Sigmoid colon (tissue), 7 donors: ENCODE data around the gene SLC35F4. TPM values are rescaled to one million over a fixed set of nuclear protein-coding genes. Genes with fewer than 3 reads are reported as not detected.
"Not testable (repeated sequence)": the region's sequence is repeated elsewhere in the genome, so short reads cannot be mapped to it uniquely, and the experiment has no call there.

Source experiments
- DNase-seq: peaks from one replicate; pipeline ENCODE4 v3.0.0-alpha.2; 2019
- H3K27ac ChIP-seq, 4 donors: fragments of 200-600 bp; sonication (generic); one replicate each; pipeline ENCODE4 v1.5.1; 2016 to 2019; ENCODE audit warnings: mild to moderate bottlenecking in 1 of 4
- H3K27me3 ChIP-seq, 3 donors: fragments of 200-600 bp; sonication (generic); one replicate each; pipeline ENCODE4 v1.5.1; 2019; ENCODE audit warnings: mild to moderate bottlenecking in 1 of 3
- H3K36me3 ChIP-seq, 4 donors: fragments of 200-600 bp; sonication (generic); one replicate each; pipeline ENCODE4 v1.5.1; 2016 to 2019
- H3K4me1 ChIP-seq, 4 donors: fragments of 200-600 bp; sonication (generic); one replicate each; pipeline ENCODE4 v1.5.1; 2017 to 2019
- H3K4me3 ChIP-seq, 4 donors: fragments of 200-600 bp; sonication (generic); one replicate each; pipeline ENCODE4 v1.5.1; 2017 to 2019; ENCODE audit warnings: mild to moderate bottlenecking in 2 of 4, moderate library complexity in 1 of 4
- H3K9me3 ChIP-seq, 4 donors: fragments of 200-600 bp in 3 of 4; sonication (generic) in 3 of 4; one replicate each; pipeline versions ENCODE4 v1.5.1 to v1.6.1; 2013 to 2019
- EP300 ChIP-seq, 4 donors: sonication (generic); formaldehyde crosslinking; IDR thresholded peaks; one replicate each; pipeline ENCODE4 v1.6.1; 2017; ENCODE audit warnings: antibody characterized with exemption in 4 of 4
- POLR2A ChIP-seq, 2 donors: fragments of 450-650 bp; IDR thresholded peaks; one replicate each; pipeline ENCODE4 v1.6.1; 2016; ENCODE audit warnings: antibody characterized with exemption in 2 of 2, mild to moderate bottlenecking in 2 of 2, moderate library complexity in 2 of 2
- POLR2AphosphoS5 ChIP-seq, 4 donors: sonication (generic); formaldehyde crosslinking; IDR thresholded peaks; one replicate each; pipeline ENCODE4 v1.6.1; 2017; ENCODE audit warnings: antibody characterized with exemption in 4 of 4
- WGBS, 2 donors: extraction: QIAGEN DNeasy Blood & Tissue Kit; methylation state at CpG; one replicate each; pipeline ENCODE4 v1.1.7; 2013; 5-methylcytosine and 5-hydroxymethylcytosine counted together
- intact Hi-C: fragments of 100-400 bp; cut with DNase I; formaldehyde crosslinking; loops from one replicate; pipeline ENCODE4 v1.15.1; 2023
- polyA plus RNA-seq, 3 donors: library from polyadenylated mRNA; stranded (reverse); fragments of 200-250 nt; gene quantifications; one replicate each; pipeline ENCODE4 v1.2.3, GENCODE V29; 2013
- total RNA-seq, 4 donors: library from RNA; depleted of rRNA; stranded (reverse); fragments of >200 nt; gene quantifications; one replicate each; pipeline ENCODE4 v1.1.0, GENCODE V29; 2016
- TF ChIP-seq, protein P1 (sequence below), 4 experiments: fragments of 450-650 bp in 3 of 4; fragments of 200-600 bp in 1 of 4; IDR thresholded peaks; one replicate each; pipeline ENCODE4 v1.5.1; 2016 to 2019; ENCODE audit warnings: antibody characterized with exemption in 4 of 4, mild to moderate bottlenecking in 3 of 4, moderate library complexity in 2 of 4
- donor health status: healthy with polysubstance abuse.
- donor health status: Bipolar disorder and iron deficiency.
- donor health status: healthy.

SLC35F4 gene
- total and polyA plus RNA-seq, 7 donors = not detected

GRCh38 chr14:57754527-57754926 lies 111.4 kb downstream of the SLC35F4 start:
- TF ChIP-seq, protein P1, sequence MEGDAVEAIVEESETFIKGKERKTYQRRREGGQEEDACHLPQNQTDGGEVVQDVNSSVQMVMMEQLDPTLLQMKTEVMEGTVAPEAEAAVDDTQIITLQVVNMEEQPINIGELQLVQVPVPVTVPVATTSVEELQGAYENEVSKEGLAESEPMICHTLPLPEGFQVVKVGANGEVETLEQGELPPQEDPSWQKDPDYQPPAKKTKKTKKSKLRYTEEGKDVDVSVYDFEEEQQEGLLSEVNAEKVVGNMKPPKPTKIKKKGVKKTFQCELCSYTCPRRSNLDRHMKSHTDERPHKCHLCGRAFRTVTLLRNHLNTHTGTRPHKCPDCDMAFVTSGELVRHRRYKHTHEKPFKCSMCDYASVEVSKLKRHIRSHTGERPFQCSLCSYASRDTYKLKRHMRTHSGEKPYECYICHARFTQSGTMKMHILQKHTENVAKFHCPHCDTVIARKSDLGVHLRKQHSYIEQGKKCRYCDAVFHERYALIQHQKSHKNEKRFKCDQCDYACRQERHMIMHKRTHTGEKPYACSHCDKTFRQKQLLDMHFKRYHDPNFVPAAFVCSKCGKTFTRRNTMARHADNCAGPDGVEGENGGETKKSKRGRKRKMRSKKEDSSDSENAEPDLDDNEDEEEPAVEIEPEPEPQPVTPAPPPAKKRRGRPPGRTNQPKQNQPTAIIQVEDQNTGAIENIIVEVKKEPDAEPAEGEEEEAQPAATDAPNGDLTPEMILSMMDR (IDR thresholded peaks at IDR 0.05) = no peak
- TF ChIP-seq EP300 (IDR thresholded peaks at IDR 0.05) (no peak), POLR2A (IDR thresholded peaks at IDR 0.05) (no peak), POLR2AphosphoS5 (IDR thresholded peaks at IDR 0.05) (no peak)
- WGBS, 2 donors = 82 to 91% methylated on average over 5 of the region's 5 CpGs

DNA sequence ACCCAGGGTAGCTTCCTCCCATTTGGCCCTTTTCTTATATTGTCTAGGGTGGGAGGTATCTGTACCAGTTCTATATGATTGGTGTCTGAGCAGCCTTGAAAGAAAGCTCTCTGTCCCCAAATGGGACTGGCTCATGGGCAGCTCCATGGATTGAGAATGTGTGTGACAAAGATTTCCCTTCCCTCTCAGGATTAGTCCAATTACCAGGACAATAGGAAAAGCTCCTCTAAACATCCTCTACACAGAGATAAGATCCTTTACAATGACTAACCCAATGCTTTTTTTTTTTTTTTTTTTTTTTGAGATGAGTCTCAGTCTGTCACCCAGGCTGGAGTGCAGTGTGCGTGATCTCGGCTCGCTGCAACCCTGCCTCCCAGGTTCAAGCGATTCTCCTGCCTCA lies 112.1 kb downstream of the SLC35F4 start:
- WGBS, 2 donors = 96 to 97% methylated on average over 4 of the region's 4 CpGs
- TF ChIP-seq, protein P1 (IDR thresholded peaks at IDR 0.05) = no peak
- TF ChIP-seq POLR2A (IDR thresholded peaks at IDR 0.05) (no peak), EP300 (IDR thresholded peaks at IDR 0.05) (no peak)
- no peak for DNase-seq
- Histone ChIP-seq H3K27me3 (no peaks in the 10 kb centered on the region), H3K4me1 (no peaks in the 10 kb centered on the region), H3K27ac (no peak overlapping the region), H3K4me3 (no peak overlapping the region), H3K36me3 (no peaks in the 10 kb centered on the region), H3K9me3 (no peaks in the 10 kb centered on the region)
- intact Hi-C loops = no loop called here

More at GRCh38 chr14:57754527-57754926, 111.4 kb downstream of the SLC35F4 start:
- no peaks in the 10 kb centered on the region for H3K27me3 ChIP-seq
- DNase-seq = no peak
- intact Hi-C loops = no loop called here
- no peaks in the 10 kb centered on the region for H3K4me1 ChIP-seq
- H3K9me3 ChIP-seq = no peaks in the 10 kb centered on the region
- H3K27ac ChIP-seq = no peak overlapping the region
- H3K36me3 ChIP-seq = no peaks in the 10 kb centered on the region
- no peak overlapping the region for H3K4me3 ChIP-seq

GRCh38 chr14:57752142-57752695 lies 113.7 kb downstream of the SLC35F4 start:
- H3K9me3 ChIP-seq, intact Hi-C loops: not testable (repeated sequence)
- 86 to 87% methylated on average over 11 of the region's 11 CpGs for WGBS, 2 donors

DNA sequence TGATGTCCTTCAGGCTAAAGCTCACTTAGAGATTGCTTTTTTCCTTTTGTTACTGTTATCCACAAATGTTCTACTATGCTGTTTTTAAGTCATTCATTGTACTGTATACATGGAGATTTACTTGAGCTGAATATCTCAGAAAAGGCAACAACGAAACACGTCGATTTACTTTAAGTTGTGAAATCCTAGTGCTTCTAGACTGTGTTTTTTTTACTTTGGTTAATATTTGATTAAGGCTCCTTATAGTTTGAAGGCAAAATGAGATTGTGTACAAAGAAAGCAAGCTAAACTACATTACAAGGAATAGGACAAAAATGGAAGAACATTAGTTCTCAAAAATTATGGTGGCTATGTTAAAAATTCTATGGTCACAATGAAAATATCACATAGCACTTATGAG lies 114.5 kb downstream of the SLC35F4 start:
- intact Hi-C loops = no loop called here
- H3K36me3 ChIP-seq = no peaks in the 10 kb centered on the region
- H3K27ac ChIP-seq = no peak overlapping the region
- H3K9me3 ChIP-seq = no peaks in the 10 kb centered on the region
- no peaks in the 10 kb centered on the region for H3K4me1 ChIP-seq
- 17 to 78% methylated on average over 3 of the region's 3 CpGs for WGBS, 2 donors
- no peaks in the 10 kb centered on the region for H3K27me3 ChIP-seq
- TF ChIP-seq POLR2A (IDR thresholded peaks at IDR 0.05) (no peak), EP300 (IDR thresholded peaks at IDR 0.05) (no peak), POLR2AphosphoS5 (IDR thresholded peaks at IDR 0.05) (no peak)
- TF ChIP-seq, protein P1 (IDR thresholded peaks at IDR 0.05) = no peak
- no peak for DNase-seq
- no peak overlapping the region for H3K4me3 ChIP-seq

More at GRCh38 chr14:57752142-57752695, 113.7 kb downstream of the SLC35F4 start:
- H3K27ac ChIP-seq, H3K4me3 ChIP-seq, H3K36me3 ChIP-seq, H3K4me1 ChIP-seq, H3K27me3 ChIP-seq, DNase-seq: not testable (repeated sequence)

DNA sequence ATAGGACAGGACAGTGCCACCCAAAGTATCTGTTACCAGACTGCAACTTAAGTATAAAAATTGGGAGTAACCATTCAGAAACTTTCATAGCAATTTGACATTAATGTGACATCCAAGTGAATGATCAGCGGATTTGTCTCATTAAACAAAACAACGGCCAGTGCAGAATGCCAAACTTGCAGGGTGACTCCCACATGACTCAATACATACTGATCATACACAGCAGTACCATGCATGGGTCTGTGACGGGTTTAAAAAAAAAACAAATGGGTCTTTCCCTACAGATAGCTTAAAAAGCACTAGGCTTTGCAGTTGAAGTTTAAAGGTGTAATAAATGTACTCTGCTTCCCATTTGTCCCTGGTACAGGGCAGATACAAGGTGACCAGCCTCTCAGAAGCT lies 116.6 kb downstream of the SLC35F4 start:
- WGBS, 2 donors = 79 to 80% methylated on average over 3 of the region's 3 CpGs
- no peaks in the 10 kb centered on the region for H3K36me3 ChIP-seq
- no peak for DNase-seq
- no peaks in the 10 kb centered on the region for H3K4me1 ChIP-seq
- H3K9me3 ChIP-seq = no peaks in the 10 kb centered on the region
- intact Hi-C loops = no loop called here
- H3K4me3 ChIP-seq = no peak overlapping the region
- H3K27ac ChIP-seq = no peak overlapping the region
- H3K27me3 ChIP-seq = no peaks in the 10 kb centered on the region
- TF ChIP-seq POLR2A (IDR thresholded peaks at IDR 0.05) (no peak), POLR2AphosphoS5 (IDR thresholded peaks at IDR 0.05) (no peak)

- Histone ChIP-seq H3K27ac (no peak overlapping the region), H3K27me3 (no peaks in the 10 kb centered on the region), H3K4me3 (no peak overlapping the region), H3K9me3 (no peaks in the 10 kb centered on the region), H3K4me1 (no peaks in the 10 kb centered on the region), H3K36me3 (no peaks in the 10 kb centered on the region)
- no peak for DNase-seq
- intact Hi-C loops = no loop called here
- WGBS, 2 donors = 90 to 96% methylated on average over 1 of the region's 1 CpG
- TF ChIP-seq, protein P1 (IDR thresholded peaks at IDR 0.05) = no peak
- TF ChIP-seq POLR2AphosphoS5 (IDR thresholded peaks at IDR 0.05) (no peak), EP300 (IDR thresholded peaks at IDR 0.05) (no peak), POLR2A (IDR thresholded peaks at IDR 0.05) (no peak)
These were observed 117.6 kb downstream of the SLC35F4 start for GRCh38 chr14:57748279-57748678.
